IMR-90 (cell line): Measurements from ENCODE around the gene TEAD4. TPM values are rescaled to one million over a fixed set of nuclear protein-coding genes. Genes with fewer than 3 reads are reported as not detected.

ENCODE experiments used
- ATAC-seq: fragments of 200-7000 bp; cut with Tn5 transposase; 2 replicates; pipeline ENCODE4 v1.9.1; 2020; ENCODE audit warnings: low read depth, mild to moderate bottlenecking, moderate library complexity
- BruUV-seq: library from RNA; stranded (reverse); fragments of 400-500 nt; replicated peaks from 2 replicates; lab custom pipeline; 2021; lab: Mats Ljungman, UMichigan
- CTCF ChIA-PET: fragments of 300-600 bp; formaldehyde crosslinking; extraction: SDS; loops from one replicate; lab custom pipeline; 2021; ENCODE audit warnings: antibody characterized with exemption; lab: Yijun Ruan, JAX
- POLR2A ChIA-PET: fragments of 300-600 bp; sonication (Branson Sonifier 250); formaldehyde crosslinking; loops from one replicate; lab custom pipeline; 2022; ENCODE audit warnings: antibody characterized with exemption; ENCODE audit not compliant: unreplicated experiment; lab: Charles Lee
- DNase-seq: peaks from one replicate; pipeline ENCODE4 v3.0.0; 2013
- H2AFZ ChIP-seq: replicated peaks from 2 replicates; pipeline ENCODE3; 2013; ENCODE audit warnings: low read length, mild to moderate bottlenecking; ENCODE audit not compliant: poor library complexity
- H2AK5ac ChIP-seq: 2 replicates; pipeline ENCODE4 v1.6.1; 2013; ENCODE audit warnings: low read depth, low read length, inconsistent platforms
- H2AK9ac ChIP-seq: replicated peaks from 2 replicates; pipeline ENCODE3; 2013; ENCODE audit warnings: mild to moderate bottlenecking, low read depth, low read length, moderate library complexity; ENCODE audit not compliant: poor library complexity
- H2BK120ac ChIP-seq: 2 replicates; pipeline ENCODE4 v1.6.1; 2013; ENCODE audit warnings: low read depth, low read length, inconsistent platforms
- H2BK15ac ChIP-seq: 3 replicates; pipeline ENCODE4 v1.6.1; 2013; ENCODE audit warnings: low read depth, low read length, inconsistent platforms
- H2BK20ac ChIP-seq: 2 replicates; pipeline ENCODE4 v1.6.1; 2013; ENCODE audit warnings: low read depth, mild to moderate bottlenecking, inconsistent platforms, low read length, moderate library complexity
- H2BK5ac ChIP-seq: 2 replicates; pipeline ENCODE4 v1.6.1; 2013; ENCODE audit warnings: mild to moderate bottlenecking, low read depth, low read length, inconsistent platforms; ENCODE audit not compliant: poor library complexity, severe bottlenecking
- H3K14ac ChIP-seq: replicated peaks from 2 replicates; pipeline ENCODE4 v1.6.1; 2013; ENCODE audit warnings: low read depth, low read length, inconsistent platforms
- H3K18ac ChIP-seq: 2 replicates; pipeline ENCODE4 v1.6.1; 2013; ENCODE audit warnings: low read depth, low read length, control low read depth
- H3K23ac ChIP-seq: 2 replicates; pipeline ENCODE4 v1.6.1; 2013; ENCODE audit warnings: low read depth, low read length, inconsistent platforms
- H3K27ac ChIP-seq: 2 replicates; pipeline ENCODE4 v1.5.1; 2013; ENCODE audit warnings: mild to moderate bottlenecking, control low read depth, low read length; ENCODE audit not compliant: insufficient read depth
- H3K27me3 ChIP-seq: 2 replicates; pipeline ENCODE4 v1.6.1; 2013; ENCODE audit warnings: low read length; ENCODE audit not compliant: control insufficient read depth, insufficient read depth
- H3K36me3 ChIP-seq: 2 replicates; pipeline ENCODE4 v1.6.1; 2013; ENCODE audit warnings: low read length, mixed read lengths; ENCODE audit not compliant: control insufficient read depth, insufficient read depth
- H3K4ac ChIP-seq: 2 replicates; pipeline ENCODE4 v1.6.1; 2013; ENCODE audit warnings: low read depth, low read length, inconsistent platforms
- H3K4me1 ChIP-seq: 2 replicates; pipeline ENCODE4 v1.6.1; 2013; ENCODE audit warnings: low read length, mixed read lengths; ENCODE audit not compliant: control insufficient read depth, insufficient read depth
- H3K4me2 ChIP-seq: 2 replicates; pipeline ENCODE4 v1.6.1; 2013; ENCODE audit warnings: low read depth, mild to moderate bottlenecking, control low read depth, low read length, moderate library complexity
- H3K4me3 ChIP-seq: 2 replicates; pipeline ENCODE4 v1.5.1; 2013; ENCODE audit warnings: low read depth, mild to moderate bottlenecking, control low read depth, low read length, moderate library complexity; ENCODE audit not compliant: insufficient read depth
- H3K56ac ChIP-seq: 2 replicates; pipeline ENCODE4 v1.6.1; 2013; ENCODE audit warnings: low read length, inconsistent platforms; ENCODE audit not compliant: insufficient read depth; ENCODE audit errors: extremely low read depth
- H3K79me1 ChIP-seq, 2 experiments: 2 replicates each; pipeline ENCODE4 v1.6.1; 2013; ENCODE audit warnings: low read length in 2 of 2, inconsistent platforms in 1 of 2, low read depth in 1 of 2
- H3K9ac ChIP-seq: 2 replicates; pipeline ENCODE4 v1.6.1; 2013; ENCODE audit warnings: low read depth, low read length, control low read depth
- H3K9me1 ChIP-seq: 2 replicates; pipeline ENCODE4 v1.6.1; 2013; ENCODE audit warnings: low read length, inconsistent platforms; ENCODE audit not compliant: insufficient read depth
- H3K9me3 ChIP-seq: 2 replicates; pipeline ENCODE4 v1.6.1; 2013; ENCODE audit warnings: low read length; ENCODE audit not compliant: control insufficient read depth, insufficient read depth
- H4K20me1 ChIP-seq: 2 replicates; pipeline ENCODE4 v1.6.1; 2013; ENCODE audit warnings: low read length, inconsistent platforms; ENCODE audit not compliant: insufficient read depth
- H4K5ac ChIP-seq: 2 replicates; pipeline ENCODE4 v1.6.1; 2013; ENCODE audit warnings: mild to moderate bottlenecking, low read depth, low read length, control low read depth
- H4K8ac ChIP-seq, 2 experiments: 2 replicates each; pipeline ENCODE4 v1.6.1; 2013; ENCODE audit warnings: low read depth in 2 of 2, low read length in 2 of 2, control low read depth in 1 of 2, inconsistent platforms in 1 of 2
- H4K91ac ChIP-seq: 2 replicates; pipeline ENCODE4 v1.6.1; 2013; ENCODE audit warnings: low read depth, low read length, inconsistent platforms; ENCODE audit not compliant: insufficient read depth
- CEBPB ChIP-seq: IDR thresholded peaks from 2 replicates; pipeline ENCODE4 v1.6.1; 2012; ENCODE audit warnings: low read depth, low read length, improper control_type of control experiment
- ELK1 ChIP-seq: fragments of 150-350 bp; IDR thresholded peaks from 2 replicates; pipeline ENCODE4 v1.6.1; 2016; ENCODE audit warnings: low read depth, mild to moderate bottlenecking, low read length, moderate library complexity, borderline replicate concordance
- MAFK ChIP-seq: IDR thresholded peaks from 2 replicates; pipeline ENCODE4 v1.6.1; 2012; ENCODE audit warnings: low read depth, low read length, improper control_type of control experiment
- MAZ ChIP-seq: IDR thresholded peaks from 2 replicates; pipeline ENCODE4 v1.6.1; 2012; ENCODE audit warnings: low read depth, mild to moderate bottlenecking, low read length, improper control_type of control experiment, moderate library complexity, borderline replicate concordance
- RCOR1 ChIP-seq: IDR thresholded peaks from 2 replicates; pipeline ENCODE4 v1.6.1; 2012; ENCODE audit warnings: mild to moderate bottlenecking, low read length, improper control_type of control experiment; ENCODE audit not compliant: insufficient replicate concordance
- RFX5 ChIP-seq: IDR thresholded peaks from 2 replicates; pipeline ENCODE4 v1.8.0; 2012; ENCODE audit warnings: low read depth, mild to moderate bottlenecking, low read length, moderate library complexity
- SMC3 ChIP-seq: fragments of 150-350 bp; IDR thresholded peaks from 2 replicates; pipeline ENCODE4 v1.6.1; 2016; ENCODE audit warnings: low read depth, mild to moderate bottlenecking, antibody characterized with exemption, low read length, moderate library complexity
- USF2 ChIP-seq: fragments of 150-350 bp; IDR thresholded peaks from 2 replicates; pipeline ENCODE4 v1.6.1; 2017; ENCODE audit warnings: mild to moderate bottlenecking, antibody characterized with exemption, low read length, low read depth
- WGBS, 2 experiments: methylation state at CpG; one replicate each; pipeline versions ENCODE4 v1.1.5 to v1.1.7; 2013; ENCODE audit warnings: missing lambda C conversion rate in 2 of 2; ENCODE audit not compliant: insufficient read length in 1 of 2; ENCODE audit errors: extremely low coverage in 2 of 2; 5-methylcytosine and 5-hydroxymethylcytosine counted together
- dilution Hi-C: fragments of 300-500 bp; cut with HindIII; formaldehyde crosslinking; loops from one replicate; pipeline ENCODE4 v1.14.3; 2018; ENCODE audit warnings: low sequenced_read_pairs; ENCODE audit not compliant: unreplicated experiment
- in situ Hi-C: fragments of 300-500 bp; cut with MboI; formaldehyde crosslinking; loops from 3 replicates; pipeline ENCODE4 v1.14.3; 2019; ENCODE audit warnings: low sequenced_read_pairs, inconsistent platforms, mixed read lengths
- intact Hi-C: fragments of 100-400 bp; cut with micrococcal nuclease; formaldehyde crosslinking; loops from 2 replicates; pipeline ENCODE4 v1.10.0; 2022
- polyA plus RNA-seq, 3 experiments: library from polyadenylated mRNA; depleted of rRNA; stranded (reverse); fragments of >200 nt; gene quantifications; 2 replicates each; pipeline ENCODE4 v1.2.3, GENCODE V29; 2012; ENCODE audit warnings: low replicate concordance in 1 of 3
- total RNA-seq: library from RNA; depleted of rRNA; stranded (reverse); fragments of >200 nt; gene quantifications from 2 replicates; pipeline ENCODE4 v1.2.3, GENCODE V29; 2012

The TEAD4 gene
- total and polyA plus RNA-seq, 2 of the 4 experiments (the other 2 are of a cell fraction): 8.8 to 24.9 TPM

- no peak overlapping the region for H3K27ac ChIP-seq
- intact Hi-C loops: no loop called here
- POLR2A ChIA-PET: no interaction called here
Measured at GRCh38 chr12:2922329-2922728, 36.9 kb upstream of the TEAD4 start.

More at GRCh38 chr12:2922329-2922728, 36.9 kb upstream of the TEAD4 start:
- H3K36me3 ChIP-seq: peaks cover 38% of the 10 kb centered on the region
- DNase-seq: peak; percentile 34
- in situ Hi-C loops: no loop called here
- H2BK120ac ChIP-seq: no peak overlapping the region
- no CpG with 5 or more reads among the region's 2 CpGs for whole genome bisulfite sequencing, 2 experiments
- no peak for TF ChIP-seq CEBPB
- no peak for TF ChIP-seq RFX5
- no peak for TF ChIP-seq SMC3
- TF ChIP-seq RCOR1: no peak
- no peak for TF ChIP-seq ELK1
- TF ChIP-seq MAFK: no peak
- no peak for TF ChIP-seq USF2
- TF ChIP-seq MAZ: no peak
- H3K4me3 ChIP-seq: no peak overlapping the region
- H4K8ac ChIP-seq: no peak overlapping the region
- no peak overlapping the region for H2BK5ac ChIP-seq
- no peak overlapping the region for H2BK15ac ChIP-seq
- H2AK5ac ChIP-seq: no peak overlapping the region
- no TSS peak for BruUV-seq
- H3K4ac ChIP-seq: no peak overlapping the region
- H3K9me3 ChIP-seq: no peaks in the 10 kb centered on the region
- H3K9ac ChIP-seq: no peak overlapping the region
- no peak overlapping the region for H3K18ac ChIP-seq
- peaks cover 12 to 36% of the 10 kb centered on the region in 2 experiments; a peak in 3 of 4 replicates for H3K79me1 ChIP-seq
- H4K20me1 ChIP-seq: peaks cover 8% of the 10 kb centered on the region
- H4K91ac ChIP-seq: no peak overlapping the region
- no peak overlapping the region for H4K5ac ChIP-seq
- CTCF ChIA-PET: no interaction called here
- H3K27me3 ChIP-seq: no peaks in the 10 kb centered on the region
- no peak overlapping the region for H3K23ac ChIP-seq
- no peak overlapping the region for H2BK20ac ChIP-seq
- H3K14ac ChIP-seq: no peak overlapping the region
- no peak overlapping the region for H3K56ac ChIP-seq
- peaks cover 6% of the 10 kb centered on the region for H3K9me1 ChIP-seq
- H3K4me2 ChIP-seq: no peak overlapping the region
- H2AK9ac ChIP-seq: no peak overlapping the region
- H3K4me1 ChIP-seq: peaks cover 7% of the 10 kb centered on the region
- dilution Hi-C loops: no loop called here
- ATAC-seq: no peak
- H2AFZ ChIP-seq: no peak overlapping the region
